Measurements from ENCODE around the gene ZMYM4. TPM values are rescaled to one million over a fixed set of nuclear protein-coding genes. Genes with fewer than 3 reads are reported as not detected.

Gene ZMYM4
- total RNA-seq, 1 donor from 2014 or later = 46.4 TPM

DNA sequence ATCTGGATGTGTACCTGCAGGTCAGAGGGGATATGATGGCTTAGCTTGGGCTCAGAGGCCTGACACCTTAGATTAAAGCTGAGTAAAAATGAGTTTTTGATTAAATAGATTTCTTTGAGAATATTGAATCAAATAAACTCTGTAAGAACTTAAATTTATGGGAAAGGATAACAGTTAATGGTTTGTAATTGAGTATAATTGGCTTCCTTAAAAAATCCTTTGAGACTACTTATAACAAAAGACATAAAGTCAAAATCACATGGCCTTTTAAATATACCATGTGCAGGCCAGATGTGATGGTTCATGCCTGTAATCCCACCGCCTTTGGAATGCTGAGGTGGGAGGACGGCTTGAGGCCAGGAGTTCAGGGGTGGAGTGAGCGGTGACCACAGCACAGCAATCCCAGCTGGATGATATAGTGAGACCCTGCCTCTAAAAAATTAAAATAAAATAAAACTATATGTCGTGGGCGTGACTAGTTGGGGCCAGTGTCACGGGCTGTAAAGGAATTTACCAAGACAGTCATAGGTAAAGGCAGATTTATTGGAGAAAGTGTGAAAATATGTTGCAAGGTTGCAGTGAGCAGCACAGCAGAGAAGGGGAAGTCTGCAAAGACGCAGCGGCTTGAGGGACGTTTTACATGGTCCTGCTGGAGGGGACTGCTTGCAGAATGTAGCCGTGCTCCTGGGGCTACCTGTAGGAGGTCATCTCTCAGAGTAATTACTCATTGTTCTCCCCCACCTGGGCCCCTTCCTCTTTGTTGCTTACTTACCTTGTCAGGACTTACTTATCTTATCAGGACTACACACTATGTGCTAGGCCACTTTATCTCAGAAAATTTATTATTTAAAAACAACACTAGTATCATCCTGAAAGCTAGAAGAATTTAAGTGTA is 122.3 kb downstream of the ZMYM4 start:
- Mint-ChIP-seq H3K4me1 (no peaks in the 10 kb centered on the region), H3K36me3 (ENCODE audit: low read depth) (peaks cover 65% of the 10 kb centered on the region), H3K27ac (no peak overlapping the region), H3K4me3 (no peak overlapping the region), H3K27me3 (no peaks in the 10 kb centered on the region), H3K9me3 (no peaks in the 10 kb centered on the region)
- POLR2A ChIA-PET = no interaction called here
- TF ChIP-seq, protein P1, sequence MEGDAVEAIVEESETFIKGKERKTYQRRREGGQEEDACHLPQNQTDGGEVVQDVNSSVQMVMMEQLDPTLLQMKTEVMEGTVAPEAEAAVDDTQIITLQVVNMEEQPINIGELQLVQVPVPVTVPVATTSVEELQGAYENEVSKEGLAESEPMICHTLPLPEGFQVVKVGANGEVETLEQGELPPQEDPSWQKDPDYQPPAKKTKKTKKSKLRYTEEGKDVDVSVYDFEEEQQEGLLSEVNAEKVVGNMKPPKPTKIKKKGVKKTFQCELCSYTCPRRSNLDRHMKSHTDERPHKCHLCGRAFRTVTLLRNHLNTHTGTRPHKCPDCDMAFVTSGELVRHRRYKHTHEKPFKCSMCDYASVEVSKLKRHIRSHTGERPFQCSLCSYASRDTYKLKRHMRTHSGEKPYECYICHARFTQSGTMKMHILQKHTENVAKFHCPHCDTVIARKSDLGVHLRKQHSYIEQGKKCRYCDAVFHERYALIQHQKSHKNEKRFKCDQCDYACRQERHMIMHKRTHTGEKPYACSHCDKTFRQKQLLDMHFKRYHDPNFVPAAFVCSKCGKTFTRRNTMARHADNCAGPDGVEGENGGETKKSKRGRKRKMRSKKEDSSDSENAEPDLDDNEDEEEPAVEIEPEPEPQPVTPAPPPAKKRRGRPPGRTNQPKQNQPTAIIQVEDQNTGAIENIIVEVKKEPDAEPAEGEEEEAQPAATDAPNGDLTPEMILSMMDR (IDR thresholded peaks at IDR 0.05) = no peak
- DNase-seq (no peak), ATAC-seq (ENCODE audit: low read depth) (no peak)
- CTCF ChIA-PET = interaction anchor here (1.3 kb wide), 1 partner anchor 60 kb away, joined by 3 read pairs; no protein-coding TSS in a partner anchor
- intact Hi-C loops (cut with micrococcal nuclease) = no loop called here

DNA sequence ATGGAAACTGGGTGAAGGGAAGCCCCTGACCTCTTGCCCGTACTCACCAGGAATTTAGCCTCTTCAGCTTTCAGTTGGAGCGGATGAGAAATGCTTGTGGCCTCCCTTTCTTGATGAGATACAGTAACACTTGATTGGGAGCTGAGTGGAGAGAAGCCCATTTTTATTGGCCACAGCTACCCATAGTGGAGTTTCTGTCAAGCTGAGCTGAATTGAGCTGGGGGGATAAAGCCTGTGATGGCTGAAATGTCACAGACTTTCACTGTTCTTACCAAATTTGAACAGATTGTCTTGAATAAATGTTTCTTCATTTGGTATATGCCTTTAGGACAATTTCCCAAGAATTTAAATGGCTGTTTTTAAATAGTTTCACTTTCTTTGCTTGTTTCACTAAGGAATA is 125.9 kb downstream of the ZMYM4 start:
- no peak overlapping the region for H3K4me3 Mint-ChIP-seq
- H3K9me3 Mint-ChIP-seq = no peaks in the 10 kb centered on the region
- intact Hi-C loops (cut with micrococcal nuclease) = no loop called here
- ChIA-PET CTCF (interaction anchor here (0.9 kb wide), 1 partner anchor 170 kb away, joined by 3 read pairs; no protein-coding TSS in a partner anchor), POLR2A (no interaction called here)
- DNase-seq (no peak), ATAC-seq (ENCODE audit: low read depth) (no peak)
- TF ChIP-seq, protein P1 (IDR thresholded peaks at IDR 0.05) = no peak
- no peaks in the 10 kb centered on the region for H3K27me3 Mint-ChIP-seq
- no peak overlapping the region for H3K27ac Mint-ChIP-seq
- H3K4me1 Mint-ChIP-seq = no peaks in the 10 kb centered on the region
- H3K36me3 Mint-ChIP-seq (ENCODE audit: low read depth) = peaks cover 71% of the 10 kb centered on the region

DNA sequence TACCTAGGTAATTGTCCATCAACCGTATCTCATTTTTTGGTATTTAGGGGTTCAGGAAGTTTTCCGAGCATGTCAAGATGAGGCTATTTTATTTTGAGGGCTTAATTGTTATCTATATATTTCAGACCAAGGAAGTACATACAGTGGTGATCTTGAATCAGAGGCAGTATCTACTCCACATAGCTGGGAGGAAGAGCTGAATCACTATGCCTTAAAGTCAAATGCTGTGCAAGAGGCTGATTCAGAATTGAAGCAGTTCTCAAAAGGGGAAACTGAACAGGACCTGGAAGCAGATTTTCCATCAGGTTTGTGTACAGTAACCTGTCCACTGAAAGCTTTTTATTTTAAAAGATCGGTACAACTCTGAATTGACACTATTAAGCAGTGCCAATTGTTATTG is 130.2 kb downstream of the ZMYM4 start:
- no peaks in the 10 kb centered on the region for H3K9me3 Mint-ChIP-seq

DNA sequence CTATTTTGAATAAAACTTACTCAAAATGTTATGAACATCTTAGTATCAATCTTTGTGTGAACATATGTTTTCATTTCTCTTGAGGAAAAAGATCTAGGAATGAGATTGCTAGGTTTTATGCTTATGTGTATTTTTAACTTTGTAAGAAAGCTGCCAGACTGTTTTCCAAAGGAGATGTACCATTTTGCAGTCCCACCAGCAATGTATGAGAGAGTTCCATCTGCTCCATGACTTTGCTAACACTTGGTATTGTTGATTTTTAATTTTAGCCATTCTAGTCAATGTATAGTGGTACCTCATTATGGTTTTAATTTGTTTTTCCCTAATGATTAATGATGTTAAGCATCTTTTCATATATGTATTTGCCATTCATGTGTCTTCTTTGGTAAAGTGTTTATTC is 132.5 kb downstream of the ZMYM4 start:
- no peak for ATAC-seq (ENCODE audit: low read depth)
- Mint-ChIP-seq H3K4me3 (no peak overlapping the region), H3K9me3 (no peaks in the 10 kb centered on the region), H3K36me3 (ENCODE audit: low read depth) (peaks cover 67% of the 10 kb centered on the region), H3K4me1 (no peaks in the 10 kb centered on the region), H3K27ac (no peak overlapping the region), H3K27me3 (no peaks in the 10 kb centered on the region)
- DNase-seq = no peak
- ChIA-PET CTCF (no interaction called here), POLR2A (no interaction called here)
- TF ChIP-seq, protein P1 (IDR thresholded peaks at IDR 0.05) = no peak
- intact Hi-C loops (cut with micrococcal nuclease) = no loop called here

More for the DNA sequence above, 130.2 kb downstream of the ZMYM4 start:
- intact Hi-C loops (cut with micrococcal nuclease) = no loop called here
- CTCF ChIA-PET = no interaction called here
- H3K27me3 Mint-ChIP-seq = no peaks in the 10 kb centered on the region
- H3K4me3 Mint-ChIP-seq = no peak overlapping the region
- TF ChIP-seq, protein P1 (IDR thresholded peaks at IDR 0.05) = no peak
- POLR2A ChIA-PET = no interaction called here
- H3K4me1 Mint-ChIP-seq = no peaks in the 10 kb centered on the region
- no peak for DNase-seq
- no peak for ATAC-seq (ENCODE audit: low read depth)
- peaks cover 70% of the 10 kb centered on the region for H3K36me3 Mint-ChIP-seq (ENCODE audit: low read depth)
- no peak overlapping the region for H3K27ac Mint-ChIP-seq

DNA sequence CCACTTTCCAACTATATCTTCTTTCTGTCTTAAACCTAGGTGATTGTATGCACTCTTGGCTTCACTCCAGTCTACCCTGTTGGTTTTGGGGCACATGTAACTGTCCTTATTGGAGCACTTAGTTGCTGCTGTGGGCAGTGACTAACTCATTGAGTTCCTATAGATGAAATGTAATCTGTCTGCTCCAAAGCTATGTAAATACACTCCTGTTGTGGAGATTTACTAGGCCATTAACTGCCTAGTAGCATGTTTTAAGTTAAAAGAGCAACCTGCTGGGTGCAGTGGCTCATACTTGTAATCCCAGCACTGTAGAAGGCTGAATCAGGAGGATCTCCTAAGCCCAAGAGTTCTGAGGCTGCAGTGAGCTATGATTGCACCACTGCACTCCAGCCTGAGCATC is 137.6 kb downstream of the ZMYM4 start:
- intact Hi-C loops (cut with micrococcal nuclease) = no loop called here
- no peaks in the 10 kb centered on the region for H3K27me3 Mint-ChIP-seq
- CTCF ChIA-PET = no interaction called here
- POLR2A ChIA-PET = interaction anchor here (0.6 kb wide), 1 partner anchor 10 kb away, joined by 6 read pairs; no protein-coding TSS in a partner anchor
- ATAC-seq (ENCODE audit: low read depth) = no peak
- TF ChIP-seq, protein P1 (IDR thresholded peaks at IDR 0.05) = no peak
- no peaks in the 10 kb centered on the region for H3K4me1 Mint-ChIP-seq
- no peak for DNase-seq
- H3K27ac Mint-ChIP-seq = no peak overlapping the region
- H3K36me3 Mint-ChIP-seq (ENCODE audit: low read depth) = peaks cover 72% of the 10 kb centered on the region
- peaks cover 3% of the 10 kb centered on the region for H3K9me3 Mint-ChIP-seq
- H3K4me3 Mint-ChIP-seq = no peak overlapping the region
